ENCODE measurements around the gene PIK3R2.

PIK3R2 gene

GRCh38 chr19:18214779-18215433, 61.9 kb downstream of the PIK3R2 start:
- peak; percentile 31 to 68 for DNase-seq (ENCODE audit: low read depth in 2 of 2)
- no peak overlapping the region for H3K4me3 ChIP-seq (replicated peaks in 1 of 2; ENCODE audit: low read depth in 2 of 2, low read length in 2 of 2)
- no peak for TF ChIP-seq CTCF (IDR thresholded peaks at IDR 0.05; ENCODE audit: low read depth, low read length)

- DNase-seq (ENCODE audit: low read depth in 2 of 2) = no peak
- TF ChIP-seq CTCF (IDR thresholded peaks at IDR 0.05; ENCODE audit: low read depth, low read length) = no peak
- no peak overlapping the region for H3K4me3 ChIP-seq (replicated peaks in 1 of 2; ENCODE audit: low read depth in 2 of 2, low read length in 2 of 2)
Observed at GRCh38 chr19:18216789-18217188, 63.8 kb downstream of the PIK3R2 start.

- DNase-seq (ENCODE audit: low read depth in 2 of 2) = no peak
- no peak for TF ChIP-seq CTCF (IDR thresholded peaks at IDR 0.05; ENCODE audit: low read depth, low read length)
- no peak overlapping the region for H3K4me3 ChIP-seq (replicated peaks in 1 of 2; ENCODE audit: low read depth in 2 of 2, low read length in 2 of 2)
Observed at GRCh38 chr19:18218159-18218558, 65.2 kb downstream of the PIK3R2 start.

GRCh38 chr19:18218600-18218999, 65.6 kb downstream of the PIK3R2 start:
- no peak for DNase-seq (ENCODE audit: low read depth in 2 of 2)
- H3K4me3 ChIP-seq (replicated peaks in 1 of 2; ENCODE audit: low read depth in 2 of 2, low read length in 2 of 2) = no peak overlapping the region
- no peak for TF ChIP-seq CTCF (IDR thresholded peaks at IDR 0.05; ENCODE audit: low read depth, low read length)
